Breast epithelium (tissue), 3 donors: ENCODE measurements around the gene SLC4A2.

ENCODE experiments used
- CTCF ChIP-seq, 3 donors: fragments of 450-650 bp; IDR thresholded peaks; one replicate each; pipeline ENCODE4 v1.5.1; 2016 to 2017; ENCODE audit warnings: antibody characterized with exemption in 3 of 3, mild to moderate bottlenecking in 3 of 3, moderate library complexity in 3 of 3
- POLR2AphosphoS5 ChIP-seq, 3 donors: sonication (generic); formaldehyde crosslinking; IDR thresholded peaks; one replicate each; pipeline ENCODE4 v1.6.1; 2017; ENCODE audit warnings: antibody characterized with exemption in 3 of 3

GRCh38 chr7:151094675-151095074 is 35.3 kb downstream of the SLC4A2 start:
- TF ChIP-seq CTCF (IDR thresholded peaks at IDR 0.05) (no peak), POLR2AphosphoS5 (IDR thresholded peaks at IDR 0.05) (no peak)
